Uterus (tissue), 4 donors: ENCODE results near the gene NMT2. TPM values are rescaled to one million over a fixed set of nuclear protein-coding genes. Genes with fewer than 3 reads are reported as not detected.
"Not testable (repeated sequence)": the region's sequence is repeated elsewhere in the genome, so short reads cannot be mapped to it uniquely, and the experiment has no call there.

Experiments
- DNase-seq, 2 donors: peaks; one replicate each; pipeline ENCODE4 v3.0.0-alpha.2; 2019 to 2020
- H3K27ac ChIP-seq, 2 donors: fragments of 200-600 bp; sonication (generic); 1 replicate in 1 of 2; 2 replicates in 1 of 2; pipeline ENCODE4 v1.5.1; 2016 to 2018
- H3K27me3 ChIP-seq, 2 donors: fragments of 200-600 bp; sonication (generic); one replicate each; pipeline ENCODE4 v1.5.1; 2018 to 2019; ENCODE audit warnings: control low read depth in 1 of 2
- H3K36me3 ChIP-seq, 2 donors: fragments of 200-600 bp; sonication (generic); one replicate each; pipeline ENCODE4 v1.5.1; 2019; ENCODE audit warnings: control low read depth in 1 of 2
- H3K4me1 ChIP-seq, 2 donors: fragments of 200-600 bp; sonication (generic); one replicate each; pipeline ENCODE4 v1.5.1; 2018 to 2019; ENCODE audit warnings: control low read depth in 1 of 2
- H3K4me3 ChIP-seq, 2 donors: fragments of 200-600 bp; sonication (generic); 1 replicate in 1 of 2; 2 replicates in 1 of 2; pipeline ENCODE4 v1.5.1; 2018 to 2019; ENCODE audit warnings: mild to moderate bottlenecking in 1 of 2
- H3K9me3 ChIP-seq, 2 donors: fragments of 200-600 bp; sonication (generic); one replicate each; pipeline ENCODE4 v1.5.1; 2019; ENCODE audit warnings: control low read depth in 1 of 2
- POLR2A ChIP-seq, 2 donors: fragments of 450-650 bp; IDR thresholded peaks; one replicate each; pipeline ENCODE4 v1.6.1; 2016; ENCODE audit warnings: antibody characterized with exemption in 2 of 2, mild to moderate bottlenecking in 1 of 2, moderate library complexity in 1 of 2
- intact Hi-C: fragments of 100-400 bp; cut with DNase I; formaldehyde crosslinking; loops from one replicate; pipeline ENCODE4 v1.15.1; 2023; ENCODE audit warnings: low total_unique reads
- total RNA-seq, 4 donors: library from RNA; depleted of rRNA in 3 of 4; stranded (reverse); fragments of >200 nt in 3 of 4; gene quantifications; one replicate each; pipeline versions ENCODE4 v1.1.0 to v1.2.4, GENCODE V29; 2014 to 2023
- TF ChIP-seq, protein P1 (sequence below), 4 experiments: fragments of 200-600 bp in 2 of 4; fragments of 450-650 bp in 2 of 4; sonication (generic) in 2 of 4; IDR thresholded peaks; one replicate each; pipeline ENCODE4 v1.5.1; 2016 to 2019; ENCODE audit warnings: antibody characterized with exemption in 4 of 4, mild to moderate bottlenecking in 2 of 4, moderate library complexity in 1 of 4
- donor health status: DM: yes; HTN: yes; CAD: no.

NMT2 gene
- total RNA-seq, 4 donors from 2014 or later = 7.4 to 42.7 (median 35.5) TPM

DNA sequence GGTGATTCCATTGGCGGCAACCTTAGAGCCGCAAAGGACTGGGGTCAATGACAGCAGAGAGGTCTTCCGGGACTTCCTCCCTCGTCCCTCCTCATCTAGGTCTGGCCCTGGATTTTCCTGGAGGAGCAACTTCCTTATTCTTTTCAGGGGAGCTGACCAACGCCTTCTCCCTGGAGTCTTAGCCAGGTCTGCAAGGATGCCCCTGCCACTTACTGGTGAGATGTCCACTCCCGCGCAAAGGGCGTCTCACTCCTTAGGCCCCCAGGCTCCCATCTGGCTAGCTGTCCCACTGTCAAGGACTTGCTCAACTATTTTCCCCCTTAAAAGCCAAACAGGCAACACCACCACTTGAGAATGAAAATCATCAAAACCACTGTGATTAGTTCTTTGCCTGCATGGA lies 42.0 kb upstream of the NMT2 start:
- intact Hi-C loops = loop anchor here (5.0 kb wide), 1 partner anchor 162 kb away; the partner anchor contains the start of gene FAM171A1
- no peak overlapping the region for H3K4me3 ChIP-seq

DNA sequence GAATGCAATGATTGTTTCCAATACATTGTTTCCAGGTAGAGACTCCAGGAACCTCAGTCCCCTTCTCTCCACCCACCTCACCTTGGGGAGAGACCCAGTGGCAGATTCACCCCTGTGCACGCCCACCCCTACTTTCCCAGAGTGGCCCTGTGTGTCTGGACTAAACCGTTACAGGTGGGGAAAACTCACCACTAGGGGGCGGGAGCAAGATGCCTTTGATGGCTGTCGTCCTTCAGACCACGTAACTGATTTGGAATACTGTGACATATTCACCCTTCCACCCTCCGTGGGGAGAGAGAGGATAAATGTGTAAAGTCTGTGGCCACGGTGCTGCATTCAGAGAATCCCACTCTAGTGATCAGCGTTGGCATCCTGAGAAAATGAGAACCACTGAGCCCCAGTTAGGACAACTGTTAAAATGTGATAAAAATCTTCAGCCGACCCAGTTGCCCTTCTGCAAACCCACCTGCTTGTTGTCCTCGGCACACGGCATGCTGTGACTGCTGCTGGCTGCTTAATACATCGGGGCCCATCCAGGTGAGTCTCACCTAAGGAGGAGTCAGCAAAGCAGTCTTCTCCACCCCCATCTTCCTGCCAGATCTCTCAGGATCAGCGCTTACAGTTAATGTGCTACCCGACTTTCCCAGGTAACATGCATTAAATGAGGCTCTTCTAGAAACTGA lies 41.5 kb upstream of the NMT2 start:
- no peaks in the 10 kb centered on the region for H3K27me3 ChIP-seq
- H3K9me3 ChIP-seq = no peaks in the 10 kb centered on the region
- no peak for TF ChIP-seq POLR2A (IDR thresholded peaks at IDR 0.05)
- TF ChIP-seq, protein P1, sequence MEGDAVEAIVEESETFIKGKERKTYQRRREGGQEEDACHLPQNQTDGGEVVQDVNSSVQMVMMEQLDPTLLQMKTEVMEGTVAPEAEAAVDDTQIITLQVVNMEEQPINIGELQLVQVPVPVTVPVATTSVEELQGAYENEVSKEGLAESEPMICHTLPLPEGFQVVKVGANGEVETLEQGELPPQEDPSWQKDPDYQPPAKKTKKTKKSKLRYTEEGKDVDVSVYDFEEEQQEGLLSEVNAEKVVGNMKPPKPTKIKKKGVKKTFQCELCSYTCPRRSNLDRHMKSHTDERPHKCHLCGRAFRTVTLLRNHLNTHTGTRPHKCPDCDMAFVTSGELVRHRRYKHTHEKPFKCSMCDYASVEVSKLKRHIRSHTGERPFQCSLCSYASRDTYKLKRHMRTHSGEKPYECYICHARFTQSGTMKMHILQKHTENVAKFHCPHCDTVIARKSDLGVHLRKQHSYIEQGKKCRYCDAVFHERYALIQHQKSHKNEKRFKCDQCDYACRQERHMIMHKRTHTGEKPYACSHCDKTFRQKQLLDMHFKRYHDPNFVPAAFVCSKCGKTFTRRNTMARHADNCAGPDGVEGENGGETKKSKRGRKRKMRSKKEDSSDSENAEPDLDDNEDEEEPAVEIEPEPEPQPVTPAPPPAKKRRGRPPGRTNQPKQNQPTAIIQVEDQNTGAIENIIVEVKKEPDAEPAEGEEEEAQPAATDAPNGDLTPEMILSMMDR (IDR thresholded peaks at IDR 0.05) = peak; percentile 62 to 81 (median 76)
- H3K4me1 ChIP-seq = no peaks in the 10 kb centered on the region
- no peaks in the 10 kb centered on the region for H3K36me3 ChIP-seq
- intact Hi-C loops = loop anchor here (5.0 kb wide), 1 partner anchor 162 kb away; the partner anchor contains the start of gene FAM171A1
- no peak overlapping the region for H3K4me3 ChIP-seq
- no peak overlapping the region for H3K27ac ChIP-seq
- DNase-seq = peak; percentile 73 to 86

More for the DNA sequence above, 42.0 kb upstream of the NMT2 start:
- TF ChIP-seq, protein P1 (IDR thresholded peaks at IDR 0.05) = no peak
- no peak for TF ChIP-seq POLR2A (IDR thresholded peaks at IDR 0.05)
- Histone ChIP-seq H3K27me3 (no peaks in the 10 kb centered on the region), H3K4me1 (no peaks in the 10 kb centered on the region), H3K9me3 (no peaks in the 10 kb centered on the region), H3K27ac (no peak overlapping the region), H3K36me3 (no peaks in the 10 kb centered on the region)
- no peak for DNase-seq

DNA sequence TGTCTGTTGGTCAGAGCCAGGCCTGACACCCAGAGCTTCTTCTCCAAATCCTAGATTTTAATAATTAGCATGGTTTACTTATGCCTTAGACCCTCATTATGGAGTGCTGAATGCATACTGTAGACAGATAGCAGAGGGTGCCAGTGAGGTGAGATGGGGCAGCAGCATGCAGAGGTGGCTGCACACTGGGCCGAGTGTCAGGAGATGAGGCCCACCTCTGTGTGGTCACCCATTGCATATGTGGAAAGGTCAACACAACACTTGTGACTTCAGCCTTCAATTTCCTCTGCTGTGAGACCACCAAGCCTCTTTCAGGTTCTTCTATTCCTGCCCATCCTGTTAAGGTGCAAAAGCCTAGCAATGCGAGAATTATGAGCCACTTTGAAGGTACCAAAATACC lies 39.7 kb upstream of the NMT2 start:
- Histone ChIP-seq H3K4me1 (no peaks in the 10 kb centered on the region), H3K27me3 (no peaks in the 10 kb centered on the region), H3K9me3 (no peaks in the 10 kb centered on the region), H3K4me3 (no peak overlapping the region), H3K36me3 (no peaks in the 10 kb centered on the region), H3K27ac (no peak overlapping the region)
- intact Hi-C loops = no loop called here
- DNase-seq = no peak
- TF ChIP-seq, protein P1 (IDR thresholded peaks at IDR 0.05) = no peak
- TF ChIP-seq POLR2A (IDR thresholded peaks at IDR 0.05) = no peak

GRCh38 chr10:15207410-15207809 lies 38.9 kb upstream of the NMT2 start:
- intact Hi-C loops, DNase-seq, H3K4me3 ChIP-seq, H3K4me1 ChIP-seq, H3K27ac ChIP-seq, H3K36me3 ChIP-seq, H3K27me3 ChIP-seq, H3K9me3 ChIP-seq: not testable (repeated sequence)

DNA sequence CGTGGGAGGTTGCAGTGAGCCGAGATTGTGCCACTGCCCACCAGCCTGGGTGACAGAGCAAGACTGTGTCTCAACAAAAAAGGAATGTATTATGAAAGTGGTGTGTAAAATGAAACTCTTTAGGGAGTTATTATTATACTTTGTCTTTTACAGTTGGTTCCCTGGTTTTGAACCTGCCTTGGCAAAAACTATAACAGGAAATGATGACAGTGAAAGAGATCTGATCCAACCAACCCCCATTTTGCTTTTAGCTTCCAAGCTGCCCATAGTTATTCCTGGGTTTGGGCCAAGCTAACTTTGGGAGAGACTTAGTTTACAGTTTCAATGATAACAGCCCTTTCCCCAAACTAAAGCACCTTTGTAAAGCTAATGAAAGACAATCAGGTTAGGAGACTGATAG lies 34.1 kb upstream of the NMT2 start:
- DNase-seq = no peak
- Histone ChIP-seq H3K9me3 (no peaks in the 10 kb centered on the region), H3K36me3 (no peaks in the 10 kb centered on the region), H3K27ac (no peak overlapping the region), H3K4me1 (no peaks in the 10 kb centered on the region), H3K27me3 (no peaks in the 10 kb centered on the region), H3K4me3 (no peak overlapping the region)
- TF ChIP-seq, protein P1 (IDR thresholded peaks at IDR 0.05) = no peak
- TF ChIP-seq POLR2A (IDR thresholded peaks at IDR 0.05) = no peak
- intact Hi-C loops = no loop called here

- DNase-seq, H3K4me1 ChIP-seq, H3K27me3 ChIP-seq, H3K4me3 ChIP-seq, intact Hi-C loops, H3K36me3 ChIP-seq, H3K27ac ChIP-seq, H3K9me3 ChIP-seq: not testable (repeated sequence)
These were observed 33.8 kb upstream of the NMT2 start for GRCh38 chr10:15202301-15202621.
